ENCODE measurements around the gene PHLDB1.

DNA sequence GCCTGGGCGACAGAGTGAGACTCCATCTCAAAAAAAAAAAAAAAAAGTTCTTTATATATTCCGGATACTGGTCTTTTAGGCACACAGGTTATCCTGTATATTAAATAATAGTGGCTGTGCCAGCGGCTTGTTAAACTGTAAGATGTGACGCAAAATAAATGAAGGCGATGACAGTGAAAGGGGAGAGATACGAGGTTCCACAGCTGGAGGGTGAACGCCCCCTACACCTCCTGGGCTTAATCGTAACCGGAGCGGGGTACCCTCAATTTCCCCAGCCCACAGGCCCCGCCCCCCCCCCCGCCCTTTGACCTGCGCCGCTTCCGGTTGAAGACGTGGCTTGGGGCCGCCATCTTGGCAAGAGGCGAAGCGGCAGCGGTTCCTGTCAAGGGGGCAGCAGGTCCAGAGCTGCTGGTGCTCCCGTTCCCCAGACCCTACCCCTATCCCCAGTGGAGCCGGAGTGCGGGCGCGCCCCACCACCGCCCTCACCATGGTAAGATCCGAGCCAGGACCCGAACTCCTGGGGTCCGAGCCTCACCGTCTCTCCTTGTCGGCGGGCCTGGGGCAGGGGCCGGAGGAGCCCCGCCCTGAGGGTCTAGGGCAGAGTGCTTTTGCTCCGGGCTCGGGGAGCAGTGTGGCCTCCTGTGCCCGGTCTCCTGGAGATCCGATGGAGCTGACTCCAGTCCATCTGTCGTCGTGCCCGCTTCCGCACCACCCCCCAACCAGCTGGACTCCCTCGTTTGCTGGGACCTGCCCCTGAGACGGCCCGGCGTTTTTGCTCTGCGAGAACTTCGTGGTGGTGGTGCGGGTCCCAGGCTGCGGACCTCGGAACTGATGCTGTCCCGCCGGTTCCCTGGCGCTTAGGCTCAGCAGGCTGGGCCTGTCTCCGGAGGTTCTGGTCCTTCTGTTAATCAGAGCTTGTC lies 35.1 kb upstream of the PHLDB1 start, which contains the start of gene ARCN1:
- no peak for TF ChIP-seq EZH2 (IDR thresholded peaks at IDR 0.05; ENCODE audit: borderline replicate concordance, low read depth, low read length, poor library complexity, severe bottlenecking)
- TF ChIP-seq, protein P1, sequence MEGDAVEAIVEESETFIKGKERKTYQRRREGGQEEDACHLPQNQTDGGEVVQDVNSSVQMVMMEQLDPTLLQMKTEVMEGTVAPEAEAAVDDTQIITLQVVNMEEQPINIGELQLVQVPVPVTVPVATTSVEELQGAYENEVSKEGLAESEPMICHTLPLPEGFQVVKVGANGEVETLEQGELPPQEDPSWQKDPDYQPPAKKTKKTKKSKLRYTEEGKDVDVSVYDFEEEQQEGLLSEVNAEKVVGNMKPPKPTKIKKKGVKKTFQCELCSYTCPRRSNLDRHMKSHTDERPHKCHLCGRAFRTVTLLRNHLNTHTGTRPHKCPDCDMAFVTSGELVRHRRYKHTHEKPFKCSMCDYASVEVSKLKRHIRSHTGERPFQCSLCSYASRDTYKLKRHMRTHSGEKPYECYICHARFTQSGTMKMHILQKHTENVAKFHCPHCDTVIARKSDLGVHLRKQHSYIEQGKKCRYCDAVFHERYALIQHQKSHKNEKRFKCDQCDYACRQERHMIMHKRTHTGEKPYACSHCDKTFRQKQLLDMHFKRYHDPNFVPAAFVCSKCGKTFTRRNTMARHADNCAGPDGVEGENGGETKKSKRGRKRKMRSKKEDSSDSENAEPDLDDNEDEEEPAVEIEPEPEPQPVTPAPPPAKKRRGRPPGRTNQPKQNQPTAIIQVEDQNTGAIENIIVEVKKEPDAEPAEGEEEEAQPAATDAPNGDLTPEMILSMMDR (conservative IDR thresholded peaks at IDR 0.05; ENCODE audit: low read depth, low read length), result no peak

Data from A673 (cell line).